K562 (cell line): ENCODE measurements around the gene AKR1D1. TPM values are rescaled to one million over a fixed set of nuclear protein-coding genes. Genes with fewer than 3 reads are reported as not detected.

Source experiments
- ATAC-seq: fragments of 200-7000 bp; cut with Tn5 transposase; 3 replicates; pipeline ENCODE4 v1.9.1; 2020; ENCODE audit warnings: moderate library complexity
- BruUV-seq: library from RNA; stranded (reverse); fragments of 400-500 nt; replicated peaks from 2 replicates; lab custom pipeline; 2021; lab: Mats Ljungman, UMichigan
- CTCF ChIA-PET: fragments of 300-600 bp; formaldehyde crosslinking; extraction: SDS; loops from one replicate; lab custom pipeline; 2021; ENCODE audit warnings: low intra/inter-chr PET ratio; lab: Yijun Ruan, JAX
- POLR2A ChIA-PET: fragments of 300-600, 350-650 bp; sonication (Branson Sonifier 250); formaldehyde crosslinking; extraction: SDS; loops from one replicate; lab custom pipeline; 2021; ENCODE audit warnings: antibody characterized with exemption, inconsistent platforms; lab: Yijun Ruan, JAX
- DNase-seq, 4 experiments: peaks; one replicate each; pipeline versions ENCODE4 v3.0.0 to v3.0.0-alpha.2; 2011 to 2018; ENCODE audit warnings: low spot score in 3 of 4, mixed read lengths in 3 of 4; ENCODE audit errors: extremely low read depth in 1 of 4
- FAIRE-seq: peaks from 2 replicates; lab custom pipeline; 2011; peaks lifted over from hg19 to GRCh38; lab: Jason Lieb, UNC
- H2AFZ ChIP-seq: 2 replicates; pipeline ENCODE4 v1.6.0; 2011; ENCODE audit warnings: low read depth, low read length, control low read depth, inconsistent platforms
- H3K27ac ChIP-seq: fragments of 200-600 bp; 3 replicates; pipeline ENCODE4 v1.8.0; 2011; ENCODE audit warnings: low read depth, mild to moderate bottlenecking, control low read depth, inconsistent platforms, low read length, moderate library complexity, mixed read lengths; ENCODE audit errors: extremely low read depth
- H3K27me3 ChIP-seq, 2 experiments: fragments of 300-600 bp in 1 of 2; 2 replicates in 1 of 2; 3 replicates in 1 of 2; pipeline versions ENCODE4 v1.6.0 to v1.8.0; 2011; ENCODE audit warnings: inconsistent platforms in 2 of 2, low read length in 2 of 2, mild to moderate bottlenecking in 1 of 2, mixed read lengths in 1 of 2, moderate library complexity in 1 of 2; ENCODE audit not compliant: control insufficient read depth in 2 of 2, insufficient read depth in 2 of 2
- H3K36me3 ChIP-seq: fragments of 300-600 bp; 3 replicates; pipeline ENCODE4 v1.8.0; 2011; ENCODE audit warnings: mild to moderate bottlenecking, low read length, inconsistent platforms; ENCODE audit not compliant: control insufficient read depth, insufficient read depth
- H3K4me1 ChIP-seq, 2 experiments: fragments of 200-600 bp in 1 of 2; replicated peaks in 1 of 2; 2 replicates in 1 of 2; 3 replicates in 1 of 2; pipeline versions ENCODE4 v1.5.1 to v1.8.0; 2011; ENCODE audit warnings: inconsistent platforms in 2 of 2, low read length in 2 of 2, mild to moderate bottlenecking in 1 of 2, mixed read lengths in 1 of 2, moderate library complexity in 1 of 2; ENCODE audit not compliant: control insufficient read depth in 2 of 2, insufficient read depth in 2 of 2
- H3K4me2 ChIP-seq: 2 replicates; pipeline ENCODE4 v1.6.1; 2011; ENCODE audit warnings: low read length, control low read depth, inconsistent platforms, mixed read lengths; ENCODE audit not compliant: insufficient read depth
- H3K4me3 ChIP-seq: fragments of 200-600 bp; sonication (generic), shearing (Covaris generic); 2 replicates; pipeline ENCODE4 v1.5.1; 2016; ENCODE audit warnings: control low read depth, inconsistent platforms
- H3K79me2 ChIP-seq: fragments of 200-600 bp; 3 replicates; pipeline ENCODE4 v1.8.0; 2011; ENCODE audit warnings: low read length, inconsistent platforms; ENCODE audit not compliant: control insufficient read depth, insufficient read depth
- H3K9ac ChIP-seq, 2 experiments: 2 replicates each; pipeline versions ENCODE4 v1.6.0 to v1.6.1; 2011; ENCODE audit warnings: low read depth in 2 of 2, low read length in 2 of 2, control low read depth in 1 of 2, inconsistent platforms in 1 of 2, mild to moderate bottlenecking in 1 of 2, mixed read lengths in 1 of 2; ENCODE audit not compliant: insufficient read depth in 1 of 2
- H3K9me1 ChIP-seq: one replicate; pipeline ENCODE4 v1.6.0; 2011; ENCODE audit warnings: inconsistent platforms, mild to moderate bottlenecking, low read length, moderate library complexity; ENCODE audit not compliant: control insufficient read depth, insufficient read depth
- H3K9me3 ChIP-seq: replicated peaks from 2 replicates; pipeline ENCODE4 v1.5.1; 2011; ENCODE audit warnings: low read depth, low read length, inconsistent platforms; ENCODE audit not compliant: control insufficient read depth, insufficient read depth
- H4K20me1 ChIP-seq: replicated peaks from 2 replicates; pipeline ENCODE4 v1.6.1; 2011; ENCODE audit warnings: low read length, inconsistent platforms, mixed read lengths; ENCODE audit not compliant: control insufficient read depth, insufficient read depth
- JUNB ChIP-seq: fragments of 450-650 bp; formaldehyde crosslinking; conservative IDR thresholded peaks from 2 replicates; pipeline ENCODE4 v1.4.0; 2020; ENCODE audit warnings: mild to moderate bottlenecking
- MEF2A ChIP-seq: IDR thresholded peaks from 2 replicates; pipeline ENCODE4 v1.6.1; 2011; ENCODE audit warnings: low read depth, mild to moderate bottlenecking, low read length, moderate library complexity; ENCODE audit not compliant: control insufficient read depth
- MXI1 ChIP-seq: IDR thresholded peaks from 2 replicates; pipeline ENCODE4 v1.6.1; 2011; ENCODE audit warnings: low read depth, mild to moderate bottlenecking, improper control_type of control experiment, low read length
- PRPF4 ChIP-seq: fragments of 200-400 bp; formaldehyde crosslinking; IDR thresholded peaks from one replicate; pipeline ENCODE4 v1.6.1; 2017; ENCODE audit warnings: low read length, low read depth, mild to moderate bottlenecking; ENCODE audit not compliant: insufficient read depth, poor library complexity, severe bottlenecking
- RHOXF2B ChIP-seq: fragments of 250-450 bp; sonication (Bioruptor Pico); conservative IDR thresholded peaks from 2 replicates; pipeline ENCODE4 v1.5.1; 2021
- ZNF766 ChIP-seq: fragments of 200-800 bp; sonication (Bioruptor generic); conservative IDR thresholded peaks from 2 replicates; pipeline ENCODE4 v1.6.1; 2016; ENCODE audit warnings: missing genetic modification characterization, missing compliant biosample characterization
- ZNF830 ChIP-seq: fragments of 250-450 bp; sonication (Bioruptor Pico); IDR thresholded peaks from 2 replicates; pipeline ENCODE4 v1.5.0; 2021; ENCODE audit warnings: mild to moderate bottlenecking
- WGBS: fragments of 100-300 bp; shearing (Covaris generic); methylation state at CpG from one replicate; pipeline ENCODE4 v1.1.6; 2016; ENCODE audit warnings: low coverage, mixed read lengths; ENCODE audit not compliant: insufficient coverage; ENCODE audit errors: missing lambda C conversion rate; 5-methylcytosine and 5-hydroxymethylcytosine counted together
- in situ Hi-C: fragments of 300-500 bp; cut with MboI; formaldehyde crosslinking; loops from 4 replicates; pipeline ENCODE4 v1.15.0; 2018; ENCODE audit warnings: inconsistent platforms, mixed read lengths
- intact Hi-C: fragments of 100-400 bp; cut with micrococcal nuclease; formaldehyde crosslinking; loops from 2 replicates; pipeline ENCODE4 v1.14.2; 2022
- polyA plus RNA-seq, 8 experiments: library from polyadenylated mRNA; depleted of rRNA in 4 of 8; stranded (reverse) in 5 of 8; unstranded in 3 of 8; fragments of >200 nt; fragmentation: Nextera tagmentation in 2 of 8; fragmentation: Illumina TruSeq in 1 of 8; extraction: Ambion mirVana in 2 of 8; extraction: Trizol in 1 of 8; gene quantifications; 2 replicates each; pipeline versions ENCODE4 v1.2.1 to v1.2.3, GENCODE V29; 2011 to 2014; ENCODE audit warnings: inconsistent platforms in 1 of 8, missing spikeins in 1 of 8
- total RNA-seq, 7 experiments: library from RNA; depleted of rRNA in 6 of 7; stranded (reverse); fragments of >200 nt in 6 of 7; fragmentation: Illumina TruSeq in 2 of 7; extraction: Trizol in 2 of 7; gene quantifications; 2 replicates each; pipeline versions ENCODE4 v1.2.1 to v1.2.3, GENCODE V29; 2011 to 2021; ENCODE audit warnings: low replicate concordance in 1 of 7
- TF ChIP-seq, protein P1 (sequence below): fragments of 450-650 bp; formaldehyde crosslinking; IDR thresholded peaks from 2 replicates; pipeline ENCODE4 v1.4.0; 2020; ENCODE audit warnings: mild to moderate bottlenecking

The AKR1D1 gene
- total and polyA plus RNA-seq, 9 of the 15 experiments (the other 6 are each of a cell fraction or from before 2014, with no cell fraction given) = not detected

DNA sequence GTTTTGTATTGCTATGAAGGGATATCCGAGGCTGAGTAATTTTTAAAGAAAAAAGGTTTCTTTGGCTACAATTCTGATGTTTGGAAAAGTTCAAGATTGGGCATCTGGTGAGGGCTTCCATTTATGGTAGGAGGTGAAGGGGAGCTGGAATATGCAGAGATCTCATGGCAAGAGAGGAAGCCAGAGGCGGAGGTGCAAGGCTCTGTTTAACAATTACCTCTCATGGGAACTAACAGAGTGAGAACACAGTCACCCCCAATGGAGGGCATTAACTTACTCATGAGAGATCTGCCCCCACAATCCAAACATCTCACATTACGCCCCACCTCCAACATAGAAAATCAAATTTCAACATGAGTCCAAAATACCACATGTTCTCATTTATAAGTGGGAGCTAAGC, 62.0 kb downstream of the AKR1D1 start:
- H2AFZ ChIP-seq = no peak overlapping the region
- no peak for DNase-seq
- no peak for FAIRE-seq
- no peak overlapping the region for H3K4me2 ChIP-seq
- CTCF ChIA-PET = no interaction called here
- H4K20me1 ChIP-seq = no peaks in the 10 kb centered on the region
- H3K79me2 ChIP-seq = no peaks in the 10 kb centered on the region
- H3K27me3 ChIP-seq = peaks cover 0 to 2% of the 10 kb centered on the region in 2 experiments; a peak in 2 of 5 replicates
- H3K36me3 ChIP-seq = no peaks in the 10 kb centered on the region
- ATAC-seq = no peak
- intact Hi-C loops = no loop called here
- H3K27ac ChIP-seq = no peak overlapping the region
- TF ChIP-seq MEF2A (no peak), RHOXF2B (CRISPR knock-in tag) (no peak), ZNF830 (no peak), JUNB (CRISPR knock-in tag) (no peak), PRPF4 (no peak), ZNF766 (no peak), MXI1 (no peak)
- TF ChIP-seq, protein P1, sequence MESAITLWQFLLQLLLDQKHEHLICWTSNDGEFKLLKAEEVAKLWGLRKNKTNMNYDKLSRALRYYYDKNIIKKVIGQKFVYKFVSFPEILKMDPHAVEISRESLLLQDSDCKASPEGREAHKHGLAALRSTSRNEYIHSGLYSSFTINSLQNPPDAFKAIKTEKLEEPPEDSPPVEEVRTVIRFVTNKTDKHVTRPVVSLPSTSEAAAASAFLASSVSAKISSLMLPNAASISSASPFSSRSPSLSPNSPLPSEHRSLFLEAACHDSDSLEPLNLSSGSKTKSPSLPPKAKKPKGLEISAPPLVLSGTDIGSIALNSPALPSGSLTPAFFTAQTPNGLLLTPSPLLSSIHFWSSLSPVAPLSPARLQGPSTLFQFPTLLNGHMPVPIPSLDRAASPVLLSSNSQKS (CRISPR knock-in tag) = no peak
- TF ChIP-seq, all 486 proteins: peak for 0
- in situ Hi-C loops = no loop called here
- Histone ChIP-seq H3K9me1 (no peaks in the 10 kb centered on the region), H3K9me3 (no peaks in the 10 kb centered on the region), H3K4me1 (no peaks in the 10 kb centered on the region), H3K4me3 (no peak overlapping the region), H3K9ac (no peak overlapping the region)
- WGBS = 4% methylated on average over 3 of the region's 3 CpGs
- POLR2A ChIA-PET = no interaction called here
- BruUV-seq = no TSS peak
